GM12878 (cell line): ENCODE results near the gene NUP85. TPM values are rescaled to one million over a fixed set of nuclear protein-coding genes. Genes with fewer than 3 reads are reported as not detected.

Experiments used
- BACH1 ChIP-seq: fragments of 450-650 bp; IDR thresholded peaks from 2 replicates; pipeline ENCODE4 v1.6.1; 2017; ENCODE audit warnings: mild to moderate bottlenecking, borderline replicate concordance
- BCLAF1 ChIP-seq: fragments of 450-650 bp; IDR thresholded peaks from 2 replicates; pipeline ENCODE4 v1.6.1; 2017; ENCODE audit warnings: antibody characterized with exemption, mild to moderate bottlenecking, moderate library complexity
- BHLHE40 ChIP-seq, 2 experiments: fragments of 450-650 bp in 1 of 2; IDR thresholded peaks; 2 replicates each; pipeline ENCODE4 v1.6.1; 2011 to 2017; ENCODE audit warnings: low read depth in 2 of 2, borderline replicate concordance in 1 of 2, improper control_type of control experiment in 1 of 2, low read length in 1 of 2, mild to moderate bottlenecking in 1 of 2
- E2F4 ChIP-seq: IDR thresholded peaks from 2 replicates; pipeline ENCODE4 v1.6.1; 2012; ENCODE audit warnings: low read depth, low read length, improper control_type of control experiment
- EGR1 ChIP-seq, 2 experiments: IDR thresholded peaks; 1 replicate in 1 of 2; 2 replicates in 1 of 2; pipeline ENCODE4 v1.6.1; 2011 to 2012; ENCODE audit warnings: low read depth in 2 of 2, low read length in 2 of 2, borderline replicate concordance in 1 of 2, mild to moderate bottlenecking in 1 of 2, moderate library complexity in 1 of 2
- EP300 ChIP-seq, 2 experiments: fragments of 150-350 bp in 1 of 2; IDR thresholded peaks; 2 replicates each; pipeline ENCODE4 v1.6.1; 2011 to 2012; ENCODE audit warnings: low read depth in 2 of 2, low read length in 2 of 2, borderline replicate concordance in 1 of 2, improper control_type of control experiment in 1 of 2, inconsistent platforms in 1 of 2; ENCODE audit not compliant: control insufficient read depth in 1 of 2
- GABPA ChIP-seq: IDR thresholded peaks from 2 replicates; pipeline ENCODE4 v1.6.1; 2014; ENCODE audit warnings: antibody characterized with exemption, low read depth, mild to moderate bottlenecking, inconsistent platforms
- IKZF1 ChIP-seq: fragments of 450-650 bp; conservative IDR thresholded peaks from 2 replicates; pipeline ENCODE4 v1.6.1; 2017; ENCODE audit warnings: antibody characterized with exemption, mild to moderate bottlenecking
- IRF3 ChIP-seq: fragments of 450-650 bp; IDR thresholded peaks from 2 replicates; pipeline ENCODE4 v1.6.1; 2014; ENCODE audit warnings: mild to moderate bottlenecking
- LARP7 ChIP-seq: fragments of 450-650 bp; IDR thresholded peaks from 2 replicates; pipeline ENCODE4 v1.6.1; 2017; ENCODE audit warnings: mild to moderate bottlenecking
- MLLT1 ChIP-seq: fragments of 450-650 bp; IDR thresholded peaks from 2 replicates; pipeline ENCODE4 v1.6.1; 2016; ENCODE audit warnings: mild to moderate bottlenecking
- NRF1 ChIP-seq: conservative IDR thresholded peaks from 2 replicates; pipeline ENCODE4 v1.6.1; 2011; ENCODE audit warnings: mild to moderate bottlenecking, low read depth, low read length, improper control_type of control experiment
- SPI1 ChIP-seq: IDR thresholded peaks from 2 replicates; pipeline ENCODE4 v1.6.1; 2011; ENCODE audit warnings: low read depth, mild to moderate bottlenecking, low read length, moderate library complexity, borderline replicate concordance; ENCODE audit not compliant: insufficient read depth
- TCF7 ChIP-seq: IDR thresholded peaks from 2 replicates; pipeline ENCODE4 v1.6.1; 2014; ENCODE audit warnings: antibody characterized with exemption, borderline replicate concordance
- YBX1 ChIP-seq: fragments of 450-650 bp; IDR thresholded peaks from 2 replicates; pipeline ENCODE4 v1.6.1; 2016; ENCODE audit warnings: antibody characterized with exemption
- ZBTB40 ChIP-seq: fragments of 450-650 bp; IDR thresholded peaks from 2 replicates; pipeline ENCODE4 v1.6.1; 2016; ENCODE audit warnings: mild to moderate bottlenecking, moderate library complexity, borderline replicate concordance
- polyA plus RNA-seq, 11 experiments: library from polyadenylated mRNA; depleted of rRNA in 4 of 11; unstranded in 6 of 11; stranded (reverse) in 5 of 11; fragments of >200 nt; fragmentation: Nextera tagmentation in 4 of 11; fragmentation: Illumina TruSeq in 1 of 11; extraction: Ambion mirVana in 4 of 11; extraction: Trizol in 1 of 11; gene quantifications; 1 replicate in 1 of 11; 2 replicates in 10 of 11; pipeline versions ENCODE4 v1.2.1 to v1.2.3, GENCODE V29; 2011 to 2016; ENCODE audit warnings: inconsistent platforms in 2 of 11, missing spikeins in 2 of 11, low read depth in 1 of 11
- total RNA-seq, 4 experiments: library from RNA; depleted of rRNA in 3 of 4; stranded (reverse); fragments of >200 nt in 3 of 4; fragmentation: Illumina TruSeq in 1 of 4; extraction: Trizol in 1 of 4; gene quantifications; 2 replicates each; pipeline versions ENCODE4 v1.2.1 to v1.2.3, GENCODE V29; 2013 to 2021

The NUP85 gene
- total and polyA plus RNA-seq, 10 of the 15 experiments (the other 5 are each of a cell fraction or from before 2014, with no cell fraction given), result 54.0 to 135 (median 95.4) TPM

- TF ChIP-seq MLLT1, result no peak
- peak; percentile 96 for TF ChIP-seq BACH1
- no peak; the same call in 1 of the 2 replicates for TF ChIP-seq SPI1
- TF ChIP-seq YBX1, result no peak
- no peak for TF ChIP-seq ZBTB40
- peak; percentile 37 to 67; a peak in 3 of 4 replicates for TF ChIP-seq BHLHE40 (IDR thresholded peaks at IDR 0.05; ENCODE audit: borderline replicate concordance in 1 of 2, low read depth in 2 of 2, low read length in 1 of 2)
- peak; percentile 89 for TF ChIP-seq LARP7
- TF ChIP-seq GABPA, result 0 out of 2 replicates have a peak, but pooled peaks have one; percentile 29
- TF ChIP-seq IRF3, result no peak
- TF ChIP-seq TCF7, result no peak
- peak in 1 of 2 experiments; percentile 46; a peak in 1 of 3 replicates for TF ChIP-seq EGR1 (IDR thresholded peaks at IDR 0.05; ENCODE audit: borderline replicate concordance in 1 of 2, low read depth in 2 of 2, low read length in 2 of 2)
- peak; percentile 80 for TF ChIP-seq IKZF1
- peak; percentile 83 for TF ChIP-seq E2F4
- no peak for TF ChIP-seq EP300 (IDR thresholded peaks at IDR 0.05; ENCODE audit: borderline replicate concordance in 1 of 2, control insufficient read depth in 1 of 2, low read depth in 2 of 2, low read length in 2 of 2)
- TF ChIP-seq BCLAF1, result 0 out of 2 replicates have a peak, but pooled peaks have one; percentile 38
- TF ChIP-seq NRF1, result no peak
These were observed 65.9 kb downstream of the NUP85 start (continued) for GRCh38 chr17:75271233-75271954.
